ENCODE results near the gene AFF4.

- no peak for TF ChIP-seq CTCF (IDR thresholded peaks at IDR 0.05)
- TF ChIP-seq POLR2A (IDR thresholded peaks at IDR 0.05): peak; percentile 45 to 49
- peak; percentile 96 to 99 for TF ChIP-seq POLR2AphosphoS5 (IDR thresholded peaks at IDR 0.05; ENCODE audit: insufficient read depth in 1 of 2, low read depth in 1 of 2)
Measured at GRCh38 chr5:132866342-132867045, 96.9 kb downstream of the AFF4 start, which contains the start of the genes GDF9 and UQCRQ.
